ENCODE data around the gene SLC2A6.

SLC2A6 gene

GRCh38 chr9:133473743-133474142, 5.2 kb downstream of the SLC2A6 start:
- H3K4me2 ChIP-seq: no peak overlapping the region
- H3K4me1 ChIP-seq (ENCODE audit: low read depth, poor library complexity, severe bottlenecking): no peaks in the 10 kb centered on the region
- H3K36me3 ChIP-seq (ENCODE audit: insufficient read depth): no peaks in the 10 kb centered on the region
- H3K9ac ChIP-seq: no peak overlapping the region
- no peaks in the 10 kb centered on the region for H4K20me1 ChIP-seq (ENCODE audit: insufficient read depth)
- no peaks in the 10 kb centered on the region for H3K79me2 ChIP-seq (ENCODE audit: insufficient read depth, low read depth)
- no peak for TF ChIP-seq CTCF (conservative IDR thresholded peaks at IDR 0.05; ENCODE audit: low read depth, low read length)
- no peak overlapping the region for H3K4me3 ChIP-seq (IDR thresholded peaks at IDR 0.05; ENCODE audit: insufficient read depth, low read depth, low read length)
- H3K27me3 ChIP-seq (ENCODE audit: insufficient read depth, low read depth): peaks cover 51% of the 10 kb centered on the region
- no peak overlapping the region for H2AFZ ChIP-seq (ENCODE audit: low read depth)
- no peak overlapping the region for H3K27ac ChIP-seq

DNA sequence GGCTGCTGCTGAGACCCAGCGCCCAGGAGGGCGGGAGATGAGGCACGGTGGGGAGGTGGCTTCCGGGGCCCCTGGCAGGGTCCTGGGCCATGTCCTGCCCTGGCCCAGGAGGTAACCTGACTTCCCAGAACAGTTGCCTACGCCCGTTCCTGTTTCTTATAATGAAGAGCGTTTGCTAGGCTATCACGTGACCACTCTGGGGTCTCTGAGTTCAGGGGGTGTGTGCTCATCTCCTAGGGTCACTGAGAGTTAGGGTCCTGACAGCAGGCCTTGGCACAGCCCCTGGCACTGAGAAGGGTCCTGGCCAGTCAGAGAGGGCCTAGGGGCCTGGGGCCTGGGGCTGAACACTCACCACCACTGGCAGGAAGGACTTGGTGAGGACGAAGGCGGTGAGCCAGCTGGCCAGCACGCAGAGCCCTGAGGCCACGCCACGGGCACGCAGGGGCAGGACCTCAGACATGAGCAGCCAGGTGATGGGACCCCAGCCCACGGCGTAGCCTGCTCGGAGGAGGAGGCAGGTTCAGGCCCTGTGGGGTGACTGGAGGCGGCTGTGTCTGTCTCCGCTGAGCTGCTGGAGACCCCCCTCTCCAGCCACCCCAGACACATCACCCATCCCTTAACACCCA, 6.0 kb downstream of the SLC2A6 start:
- no peak overlapping the region for H3K4me2 ChIP-seq
- no peaks in the 10 kb centered on the region for H4K20me1 ChIP-seq (ENCODE audit: insufficient read depth)
- no peaks in the 10 kb centered on the region for H3K4me1 ChIP-seq (ENCODE audit: low read depth, poor library complexity, severe bottlenecking)
- peaks cover 45% of the 10 kb centered on the region for H3K27me3 ChIP-seq (ENCODE audit: insufficient read depth, low read depth)
- H3K79me2 ChIP-seq (ENCODE audit: insufficient read depth, low read depth): no peaks in the 10 kb centered on the region
- no peak overlapping the region for H3K9ac ChIP-seq
- no peak overlapping the region for H3K27ac ChIP-seq
- no peak overlapping the region for H2AFZ ChIP-seq (ENCODE audit: low read depth)
- H3K4me3 ChIP-seq (IDR thresholded peaks at IDR 0.05; ENCODE audit: insufficient read depth, low read depth, low read length): no peak overlapping the region
- no peaks in the 10 kb centered on the region for H3K36me3 ChIP-seq (ENCODE audit: insufficient read depth)
- no peak for TF ChIP-seq CTCF (conservative IDR thresholded peaks at IDR 0.05; ENCODE audit: low read depth, low read length)

GRCh38 chr9:133472277-133472645, 6.6 kb downstream of the SLC2A6 start:
- Histone ChIP-seq H2AFZ (ENCODE audit: low read depth) (no peak overlapping the region), H3K27ac (no peak overlapping the region), H3K36me3 (ENCODE audit: insufficient read depth) (no peaks in the 10 kb centered on the region), H3K9ac (no peak overlapping the region), H3K79me2 (ENCODE audit: insufficient read depth, low read depth) (no peaks in the 10 kb centered on the region), H3K4me1 (ENCODE audit: low read depth, poor library complexity, severe bottlenecking) (no peaks in the 10 kb centered on the region), H3K4me3 (IDR thresholded peaks at IDR 0.05; ENCODE audit: insufficient read depth, low read depth, low read length) (no peak overlapping the region), H3K4me2 (no peak overlapping the region), H4K20me1 (ENCODE audit: insufficient read depth) (no peaks in the 10 kb centered on the region), H3K27me3 (ENCODE audit: insufficient read depth, low read depth) (peaks cover 45% of the 10 kb centered on the region)
- TF ChIP-seq CTCF (conservative IDR thresholded peaks at IDR 0.05; ENCODE audit: low read depth, low read length): no peak

DNA sequence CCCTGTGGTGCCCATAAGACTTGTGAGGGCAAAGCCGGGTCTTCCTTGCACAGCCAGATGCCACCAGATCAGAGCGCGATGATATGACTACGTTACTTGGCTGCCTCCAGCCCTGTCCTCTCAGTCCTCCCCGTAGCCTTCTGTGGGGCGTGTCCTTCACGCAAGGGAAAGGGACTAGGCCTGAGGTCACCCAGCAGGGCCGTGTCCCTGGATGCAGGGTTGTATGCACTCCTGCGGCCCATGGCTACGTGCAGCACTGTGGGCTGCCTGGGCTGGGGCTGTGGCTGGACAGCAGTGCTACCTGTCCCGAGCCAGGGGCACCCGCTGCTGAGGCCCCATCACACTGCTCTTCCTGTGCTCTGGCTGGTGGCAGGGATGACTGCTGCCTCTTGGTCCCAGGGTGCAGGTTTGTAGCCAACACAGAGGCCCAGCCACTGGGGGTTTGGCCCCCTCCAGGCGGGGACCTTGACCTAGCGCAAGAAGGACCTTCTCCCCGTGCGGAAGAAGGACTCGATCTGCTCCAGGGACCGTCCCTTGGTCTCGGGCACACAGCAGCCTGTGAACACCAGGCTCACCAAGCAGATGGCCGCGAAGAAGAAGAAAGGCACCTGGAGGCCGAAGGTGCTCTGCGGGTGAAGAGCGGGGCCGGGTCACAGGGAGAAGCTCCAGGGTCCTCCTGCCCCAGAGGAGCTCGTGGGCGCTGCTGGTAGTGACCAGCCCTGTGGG, 7.2 kb downstream of the SLC2A6 start:
- Histone ChIP-seq H2AFZ (ENCODE audit: low read depth) (no peak overlapping the region), H3K79me2 (ENCODE audit: insufficient read depth, low read depth) (no peaks in the 10 kb centered on the region), H4K20me1 (ENCODE audit: insufficient read depth) (no peaks in the 10 kb centered on the region), H3K9ac (no peak overlapping the region), H3K27ac (no peak overlapping the region), H3K27me3 (ENCODE audit: insufficient read depth, low read depth) (peaks cover 44% of the 10 kb centered on the region), H3K36me3 (ENCODE audit: insufficient read depth) (no peaks in the 10 kb centered on the region), H3K4me1 (ENCODE audit: low read depth, poor library complexity, severe bottlenecking) (no peaks in the 10 kb centered on the region), H3K4me3 (IDR thresholded peaks at IDR 0.05; ENCODE audit: insufficient read depth, low read depth, low read length) (no peak overlapping the region), H3K4me2 (no peak overlapping the region)
- TF ChIP-seq CTCF (conservative IDR thresholded peaks at IDR 0.05; ENCODE audit: low read depth, low read length): no peak

Measured in KMS-11 (cell line).